Right lobe of liver (tissue), 6 donors: Measurements from ENCODE around the gene DENND4C. TPM values are rescaled to one million over a fixed set of nuclear protein-coding genes. Genes with fewer than 3 reads are reported as not detected.
A peak's percentile ranks its signal among the peaks of the same experiment; 100 is the strongest.
"Not testable (repeated sequence)": the region's sequence is repeated elsewhere in the genome, so short reads cannot be mapped to it uniquely, and the experiment has no call there.

ENCODE experiments used
- ATAC-seq, 4 donors: fragments of 200-7000 bp; cut with Tn5 transposase; one replicate each; pipeline ENCODE4 v1.9.1; 2020; ENCODE audit warnings: mild to moderate bottlenecking in 4 of 4, moderate library complexity in 4 of 4
- DNase-seq, 3 donors: peaks; one replicate each; pipeline ENCODE4 v3.0.0-alpha.2; 2020
- H3K27ac ChIP-seq, 3 donors: fragments of 200-600 bp; one replicate each; pipeline ENCODE4 v1.8.0; 2022
- H3K27me3 ChIP-seq, 2 donors: fragments of 200-600 bp; one replicate each; pipeline ENCODE4 v1.8.0; 2022
- H3K36me3 ChIP-seq, 4 donors: fragments of 200-600 bp; sonication (generic) in 1 of 4; one replicate each; pipeline versions ENCODE4 v1.5.1 to v1.8.0; 2017 to 2022; ENCODE audit warnings: control low read depth in 1 of 4
- H3K4me1 ChIP-seq, 4 donors: fragments of 200-600 bp; sonication (generic) in 1 of 4; one replicate each; pipeline versions ENCODE4 v1.5.1 to v1.8.0; 2017 to 2022; ENCODE audit warnings: control low read depth in 1 of 4
- H3K4me3 ChIP-seq, 3 donors: fragments of 200-600 bp; one replicate each; pipeline ENCODE4 v1.8.0; 2022
- H3K9me3 ChIP-seq, 4 donors: fragments of 200-600 bp; sonication (generic) in 1 of 4; one replicate each; pipeline versions ENCODE4 v1.5.1 to v1.8.0; 2017 to 2022; ENCODE audit warnings: control low read depth in 1 of 4
- POLR2A ChIP-seq: fragments of 450-650 bp; IDR thresholded peaks from one replicate; pipeline ENCODE4 v1.6.1; 2017; ENCODE audit warnings: antibody characterized with exemption, mild to moderate bottlenecking
- WGBS: methylation state at CpG from one replicate; pipeline ENCODE4 v1.1.6; 2018; ENCODE audit warnings: low coverage, low lambda C conversion rate; ENCODE audit not compliant: insufficient coverage; ENCODE audit errors: missing lambda C conversion rate; 5-methylcytosine and 5-hydroxymethylcytosine counted together
- intact Hi-C, 2 donors: fragments of 100-400 bp; cut with DNase I; formaldehyde crosslinking; loops; one replicate each; pipeline versions ENCODE4 v1.11.2 to v1.14.1; 2022
- total RNA-seq, 6 experiments: library from RNA; depleted of rRNA in 2 of 6; stranded (reverse); fragments of >200 nt in 2 of 6; fragmentation: NEBNext Ultra II Directional in 3 of 6; extraction: Animal tissue kit (Norgen Biotek cat#: 25700) in 3 of 6; gene quantifications; one replicate each; pipeline versions ENCODE4 v1.1.0 to v1.2.4, GENCODE V29; 2016 to 2023
- TF ChIP-seq, protein P1 (sequence below), 4 donors: fragments of 200-600 bp in 3 of 4; fragments of 450-650 bp in 1 of 4; IDR thresholded peaks; one replicate each; pipeline versions ENCODE4 v1.5.1 to v1.8.0; 2016 to 2022; ENCODE audit warnings: antibody characterized with exemption in 4 of 4, mild to moderate bottlenecking in 2 of 4
- donor health status: DM: no; HTN: yes; CAD: no.
- donor health status: DM: no; HTN: no; CAD: no.
- donor health status: DM: no; HTN: no; CAD: no.
- donor health status: DM: no; HTN: yes; CAD: no.
- donor health status: DM: no; HTN: yes; CAD: no.

The DENND4C gene
- total RNA-seq, 6 experiments from 2014 or later, result 18.3 to 35.1 (median 21.9) TPM

DNA sequence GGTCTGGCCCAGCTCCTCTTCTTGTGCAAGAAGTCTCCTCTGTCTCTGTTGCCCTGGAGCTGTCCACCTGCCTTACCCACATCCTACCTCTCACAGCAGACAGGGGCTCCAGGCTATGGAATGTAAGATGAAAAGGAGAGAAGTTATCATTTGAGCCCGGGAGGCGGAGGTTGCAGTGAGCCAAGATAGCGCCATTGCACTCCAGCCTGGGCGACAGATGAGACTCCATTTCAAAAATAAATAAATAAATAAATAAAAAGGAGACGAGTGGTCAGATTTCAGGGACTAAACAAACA, 37.5 kb upstream of the DENND4C start:
- TF ChIP-seq, protein P1, sequence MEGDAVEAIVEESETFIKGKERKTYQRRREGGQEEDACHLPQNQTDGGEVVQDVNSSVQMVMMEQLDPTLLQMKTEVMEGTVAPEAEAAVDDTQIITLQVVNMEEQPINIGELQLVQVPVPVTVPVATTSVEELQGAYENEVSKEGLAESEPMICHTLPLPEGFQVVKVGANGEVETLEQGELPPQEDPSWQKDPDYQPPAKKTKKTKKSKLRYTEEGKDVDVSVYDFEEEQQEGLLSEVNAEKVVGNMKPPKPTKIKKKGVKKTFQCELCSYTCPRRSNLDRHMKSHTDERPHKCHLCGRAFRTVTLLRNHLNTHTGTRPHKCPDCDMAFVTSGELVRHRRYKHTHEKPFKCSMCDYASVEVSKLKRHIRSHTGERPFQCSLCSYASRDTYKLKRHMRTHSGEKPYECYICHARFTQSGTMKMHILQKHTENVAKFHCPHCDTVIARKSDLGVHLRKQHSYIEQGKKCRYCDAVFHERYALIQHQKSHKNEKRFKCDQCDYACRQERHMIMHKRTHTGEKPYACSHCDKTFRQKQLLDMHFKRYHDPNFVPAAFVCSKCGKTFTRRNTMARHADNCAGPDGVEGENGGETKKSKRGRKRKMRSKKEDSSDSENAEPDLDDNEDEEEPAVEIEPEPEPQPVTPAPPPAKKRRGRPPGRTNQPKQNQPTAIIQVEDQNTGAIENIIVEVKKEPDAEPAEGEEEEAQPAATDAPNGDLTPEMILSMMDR (IDR thresholded peaks at IDR 0.05), result no peak
- no peak for TF ChIP-seq POLR2A
- Histone ChIP-seq H3K9me3 (no peaks in the 10 kb centered on the region), H3K27ac (peak overlapping the region in 2 of 3 donors; percentile 16 to 34), H3K4me3 (no peak overlapping the region), H3K36me3 (no peaks in the 10 kb centered on the region), H3K4me1 (peaks cover 0 to 5% (median 0%) of the 10 kb centered on the region in 4 donors), H3K27me3 (no peaks in the 10 kb centered on the region)
- ATAC-seq (peak in 2 of 4 donors; percentile 41 to 52), DNase-seq (no peak)
- 40% methylated on average over 5 of the region's 5 CpGs for WGBS
- intact Hi-C loops, result no loop called here

DNA sequence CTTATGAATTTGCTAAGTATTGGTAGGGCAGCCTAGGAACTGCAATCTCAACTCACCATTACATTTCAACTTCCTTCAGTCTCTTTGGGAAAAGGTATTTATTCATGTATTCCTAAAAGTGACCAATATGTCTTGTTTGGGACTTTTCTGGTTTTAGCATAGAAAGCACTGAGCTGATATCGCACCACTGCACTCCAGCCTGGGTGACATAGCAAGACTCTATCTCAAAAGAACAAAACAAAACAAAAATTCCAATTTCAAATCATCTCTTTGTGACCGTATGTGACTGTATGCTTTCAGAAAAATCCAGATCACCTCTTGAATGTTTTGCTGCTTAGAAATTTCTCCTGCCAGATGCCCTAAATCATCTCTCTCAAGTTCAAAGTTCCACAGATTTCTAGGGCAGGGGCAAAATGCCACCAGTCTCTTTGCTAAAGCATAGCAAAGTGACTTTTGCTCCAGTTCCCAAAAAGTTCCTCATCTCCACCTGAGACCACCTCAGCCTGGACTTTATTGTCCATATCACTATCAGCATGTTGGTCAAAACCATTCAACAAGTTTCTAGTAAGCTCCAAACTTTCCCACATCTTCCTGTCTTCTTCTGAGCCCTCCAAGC, 37.0 kb upstream of the DENND4C start:
- intact Hi-C loops, H3K27me3 ChIP-seq, H3K4me3 ChIP-seq, H3K36me3 ChIP-seq, H3K4me1 ChIP-seq, H3K9me3 ChIP-seq, DNase-seq: not testable (repeated sequence)
- H3K27ac ChIP-seq, result peak overlapping the region in 2 of 3 donors; percentile 16 to 34
- peak in 1 of 4 donors; percentile 24 for ATAC-seq
- 69% methylated on average over 2 of the region's 2 CpGs for WGBS

DNA sequence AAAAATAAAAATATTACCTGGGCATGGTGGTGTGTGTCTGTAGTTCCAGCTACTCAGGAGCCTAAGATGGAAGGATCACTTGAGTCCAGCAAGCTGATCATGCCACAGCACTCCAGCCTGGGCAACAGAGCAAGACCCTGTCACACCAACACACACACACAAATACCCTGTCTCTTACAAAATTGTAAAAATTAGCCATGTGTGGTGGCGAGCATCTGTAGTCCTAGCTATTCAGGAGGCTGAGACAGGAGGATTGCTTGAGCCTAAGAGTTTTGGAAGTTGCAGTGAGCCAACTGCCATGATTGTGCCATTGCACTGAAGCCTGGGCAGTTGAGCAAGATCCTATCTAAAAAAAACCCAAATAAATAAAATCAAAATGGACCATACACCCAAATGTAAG, 32.1 kb upstream of the DENND4C start:
- H3K27ac ChIP-seq, result no peak overlapping the region
- H3K4me3 ChIP-seq, result no peak overlapping the region
- intact Hi-C loops, result no loop called here
- no peaks in the 10 kb centered on the region for H3K36me3 ChIP-seq
- no peaks in the 10 kb centered on the region for H3K9me3 ChIP-seq
- DNase-seq (no peak), ATAC-seq (no peak)
- WGBS, result 83% methylated on average over 1 of the region's 1 CpG
- peaks cover 0 to 16% (median 6%) of the 10 kb centered on the region in 4 donors for H3K4me1 ChIP-seq
- H3K27me3 ChIP-seq, result no peaks in the 10 kb centered on the region
- TF ChIP-seq, protein P1 (IDR thresholded peaks at IDR 0.05), result no peak
- TF ChIP-seq POLR2A, result no peak

DNA sequence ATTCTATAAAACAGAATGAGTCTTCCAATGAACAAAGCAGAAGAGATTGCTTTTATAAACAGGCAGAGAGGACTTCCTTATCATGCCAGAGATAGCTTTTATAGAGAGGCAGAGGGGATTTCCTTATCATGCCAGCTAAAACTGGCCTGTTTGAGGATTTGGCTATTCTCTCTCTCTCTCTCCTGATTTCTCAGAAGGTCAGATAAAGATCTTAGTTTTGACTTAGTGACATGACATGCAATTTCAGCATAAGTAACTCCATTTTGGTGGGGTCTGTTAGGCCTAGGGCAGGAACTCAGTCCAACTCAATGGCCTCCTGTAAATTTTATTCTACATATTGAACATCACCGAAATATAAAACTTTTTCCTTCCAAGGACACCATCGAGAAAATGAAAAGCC, 31.5 kb upstream of the DENND4C start:
- intact Hi-C loops, result no loop called here

DNA sequence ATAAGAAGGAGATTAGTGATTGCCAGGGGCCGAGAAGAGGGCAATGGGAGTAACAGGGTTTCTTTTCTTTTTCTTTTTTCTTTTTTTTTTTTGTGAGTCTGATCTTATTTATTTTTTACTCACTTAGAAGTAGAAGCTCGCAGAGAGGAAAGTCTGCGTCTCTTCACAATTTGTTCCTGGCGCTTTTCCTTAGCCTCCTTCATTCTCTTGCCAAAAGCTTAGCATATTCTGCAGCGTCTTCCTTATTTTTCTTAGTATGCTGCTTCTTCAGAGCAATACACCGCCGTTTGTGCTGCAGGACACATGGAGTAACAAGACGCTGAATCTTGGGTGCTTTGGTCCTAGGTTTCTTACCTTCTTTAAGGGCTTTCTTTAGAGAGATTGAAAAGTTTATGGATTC, 30.3 kb upstream of the DENND4C start:
- no peak for ATAC-seq
- Histone ChIP-seq H3K36me3 (no peaks in the 10 kb centered on the region), H3K9me3 (no peaks in the 10 kb centered on the region), H3K4me3 (no peak overlapping the region), H3K27ac (no peak overlapping the region), H3K27me3 (no peaks in the 10 kb centered on the region), H3K4me1 (peaks cover 0 to 15% (median 6%) of the 10 kb centered on the region in 4 donors)
- 67% methylated on average over 7 of the region's 8 CpGs for WGBS
- DNase-seq, result no peak
- TF ChIP-seq, protein P1 (IDR thresholded peaks at IDR 0.05), result no peak
- TF ChIP-seq POLR2A, result no peak
- intact Hi-C loops, result no loop called here

More for the DNA sequence above, 31.5 kb upstream of the DENND4C start:
- no peaks in the 10 kb centered on the region for H3K27me3 ChIP-seq
- H3K9me3 ChIP-seq, result no peaks in the 10 kb centered on the region
- H3K36me3 ChIP-seq, result no peaks in the 10 kb centered on the region
- TF ChIP-seq POLR2A, result no peak
- TF ChIP-seq, protein P1 (IDR thresholded peaks at IDR 0.05), result no peak
- H3K4me3 ChIP-seq, result no peak overlapping the region
- H3K27ac ChIP-seq, result no peak overlapping the region
- ATAC-seq (peak in 1 of 4 donors; percentile 33), DNase-seq (no peak)
- H3K4me1 ChIP-seq, result peaks cover 0 to 15% (median 6%) of the 10 kb centered on the region in 4 donors
- 96% methylated on average over 2 of the region's 2 CpGs for WGBS
